Activated T-helper 2 cell treated with anti-CD3 and anti-CD28 coated beads, Interferon-gamma antibody, Interleukin-2, Interleukin-4, amounts not matched to agents 10 μg/mL and 5 μg/mL and 100 μg/mL, durations not matched to agents 14 hours and 24 hours and 36 hours (primary cell): ENCODE measurements around the gene SOX5. TPM values are rescaled to one million over a fixed set of nuclear protein-coding genes. Genes with fewer than 3 reads are reported as not detected.

Experiments used
- DNase-seq: peaks from one replicate; pipeline ENCODE4 v3.0.0; 2021; ENCODE audit warnings: low spot score
- H3K27ac Mint-ChIP-seq: one replicate; pipeline ENCODE4 v1.8.0; 2021; ENCODE audit warnings: mixed read lengths
- H3K27me3 Mint-ChIP-seq: one replicate; pipeline ENCODE4 v1.8.0; 2021; ENCODE audit warnings: low read depth, mixed read lengths
- H3K36me3 Mint-ChIP-seq: one replicate; pipeline ENCODE4 v1.8.0; 2021; ENCODE audit warnings: low read depth, mixed read lengths
- H3K4me1 Mint-ChIP-seq: one replicate; pipeline ENCODE4 v1.8.0; 2021; ENCODE audit warnings: low read depth, mixed read lengths
- H3K4me3 Mint-ChIP-seq: one replicate; pipeline ENCODE4 v1.8.0; 2021; ENCODE audit warnings: low read depth, mild to moderate bottlenecking, moderate library complexity, mixed read lengths
- H3K9me3 Mint-ChIP-seq: one replicate; pipeline ENCODE4 v1.8.0; 2021; ENCODE audit warnings: mixed read lengths
- intact Hi-C: fragments of 100-400 bp; cut with micrococcal nuclease; formaldehyde crosslinking; loops from one replicate; pipeline ENCODE4 v1.15.1; 2023
- total RNA-seq: library from RNA; stranded (reverse); gene quantifications from 2 replicates; pipeline ENCODE4 v1.2.3, GENCODE V29; 2022

Gene SOX5
- total RNA-seq, 1 donor from 2014 or later, result 0.34 TPM

GRCh38 chr12:23684121-23684520 lies 265.3 kb downstream of the SOX5 start:
- Mint-ChIP-seq H3K36me3 (no peaks in the 10 kb centered on the region), H3K27me3 (no peaks in the 10 kb centered on the region), H3K27ac (no peak overlapping the region), H3K4me3 (no peak overlapping the region), H3K4me1 (no peaks in the 10 kb centered on the region), H3K9me3 (no peaks in the 10 kb centered on the region)
- intact Hi-C loops, result no loop called here
- no peak for DNase-seq

GRCh38 chr12:23681237-23681636 lies 268.2 kb downstream of the SOX5 start:
- H3K27ac Mint-ChIP-seq, result no peak overlapping the region
- DNase-seq, result no peak
- intact Hi-C loops, result no loop called here
- H3K9me3 Mint-ChIP-seq, result no peaks in the 10 kb centered on the region
- no peaks in the 10 kb centered on the region for H3K27me3 Mint-ChIP-seq
- H3K4me1 Mint-ChIP-seq, result no peaks in the 10 kb centered on the region
- H3K4me3 Mint-ChIP-seq, result no peak overlapping the region
- H3K36me3 Mint-ChIP-seq, result no peaks in the 10 kb centered on the region

- no peak overlapping the region for H3K4me3 Mint-ChIP-seq
- no peak overlapping the region for H3K27ac Mint-ChIP-seq
- no peaks in the 10 kb centered on the region for H3K4me1 Mint-ChIP-seq
- H3K9me3 Mint-ChIP-seq, result no peaks in the 10 kb centered on the region
- no peaks in the 10 kb centered on the region for H3K27me3 Mint-ChIP-seq
- DNase-seq, result no peak
- intact Hi-C loops, result no loop called here
- no peaks in the 10 kb centered on the region for H3K36me3 Mint-ChIP-seq
These were observed 275.4 kb downstream of the SOX5 start for GRCh38 chr12:23674064-23674463.

GRCh38 chr12:23671881-23672280 lies 277.6 kb downstream of the SOX5 start:
- H3K4me3 Mint-ChIP-seq, result no peak overlapping the region
- no peaks in the 10 kb centered on the region for H3K9me3 Mint-ChIP-seq
- H3K27me3 Mint-ChIP-seq, result no peaks in the 10 kb centered on the region
- no peaks in the 10 kb centered on the region for H3K4me1 Mint-ChIP-seq
- intact Hi-C loops, result no loop called here
- no peaks in the 10 kb centered on the region for H3K36me3 Mint-ChIP-seq
- DNase-seq, result no peak
- no peak overlapping the region for H3K27ac Mint-ChIP-seq

GRCh38 chr12:23670684-23671083 lies 278.8 kb downstream of the SOX5 start:
- no peaks in the 10 kb centered on the region for H3K36me3 Mint-ChIP-seq
- no peaks in the 10 kb centered on the region for H3K27me3 Mint-ChIP-seq
- peaks cover 4% of the 10 kb centered on the region for H3K9me3 Mint-ChIP-seq
- H3K27ac Mint-ChIP-seq, result no peak overlapping the region
- H3K4me1 Mint-ChIP-seq, result no peaks in the 10 kb centered on the region
- intact Hi-C loops, result no loop called here
- no peak overlapping the region for H3K4me3 Mint-ChIP-seq
- DNase-seq, result no peak

GRCh38 chr12:23669691-23670090 lies 279.8 kb downstream of the SOX5 start:
- DNase-seq, result no peak
- Mint-ChIP-seq H3K4me1 (no peaks in the 10 kb centered on the region), H3K36me3 (no peaks in the 10 kb centered on the region), H3K4me3 (no peak overlapping the region), H3K27ac (no peak overlapping the region), H3K9me3 (peaks cover 4% of the 10 kb centered on the region), H3K27me3 (no peaks in the 10 kb centered on the region)
- intact Hi-C loops, result no loop called here

GRCh38 chr12:23666866-23667265 lies 282.6 kb downstream of the SOX5 start:
- intact Hi-C loops, result no loop called here
- no peak for DNase-seq
- no peaks in the 10 kb centered on the region for H3K4me1 Mint-ChIP-seq
- H3K27ac Mint-ChIP-seq, result no peak overlapping the region
- peaks cover 4% of the 10 kb centered on the region for H3K9me3 Mint-ChIP-seq
- no peaks in the 10 kb centered on the region for H3K36me3 Mint-ChIP-seq
- H3K27me3 Mint-ChIP-seq, result no peaks in the 10 kb centered on the region
- H3K4me3 Mint-ChIP-seq, result no peak overlapping the region

GRCh38 chr12:23662966-23663365 lies 286.5 kb downstream of the SOX5 start:
- H3K9me3 Mint-ChIP-seq, result peaks cover 4% of the 10 kb centered on the region
- no peaks in the 10 kb centered on the region for H3K36me3 Mint-ChIP-seq
- intact Hi-C loops, result no loop called here
- H3K4me1 Mint-ChIP-seq, result no peaks in the 10 kb centered on the region
- H3K27ac Mint-ChIP-seq, result no peak overlapping the region
- no peak overlapping the region for H3K4me3 Mint-ChIP-seq
- no peak for DNase-seq
- no peaks in the 10 kb centered on the region for H3K27me3 Mint-ChIP-seq

- Mint-ChIP-seq H3K36me3 (no peaks in the 10 kb centered on the region), H3K4me1 (no peaks in the 10 kb centered on the region), H3K4me3 (no peak overlapping the region), H3K9me3 (peaks cover 5% of the 10 kb centered on the region), H3K27me3 (no peaks in the 10 kb centered on the region), H3K27ac (no peak overlapping the region)
- intact Hi-C loops, result no loop called here
- DNase-seq, result no peak
These were observed 290.3 kb downstream of the SOX5 start for GRCh38 chr12:23659131-23659530.

GRCh38 chr12:23657598-23657997 lies 291.9 kb downstream of the SOX5 start:
- Mint-ChIP-seq H3K36me3 (no peaks in the 10 kb centered on the region), H3K27me3 (no peaks in the 10 kb centered on the region), H3K9me3 (peaks cover 10% of the 10 kb centered on the region), H3K27ac (no peak overlapping the region), H3K4me3 (no peak overlapping the region), H3K4me1 (no peaks in the 10 kb centered on the region)
- intact Hi-C loops, result no loop called here
- no peak for DNase-seq

GRCh38 chr12:23655884-23656283 lies 293.6 kb downstream of the SOX5 start:
- H3K27me3 Mint-ChIP-seq, result no peaks in the 10 kb centered on the region
- H3K27ac Mint-ChIP-seq, result no peak overlapping the region
- H3K4me1 Mint-ChIP-seq, result no peaks in the 10 kb centered on the region
- intact Hi-C loops, result no loop called here
- no peak for DNase-seq
- no peaks in the 10 kb centered on the region for H3K36me3 Mint-ChIP-seq
- peaks cover 19% of the 10 kb centered on the region for H3K9me3 Mint-ChIP-seq
- no peak overlapping the region for H3K4me3 Mint-ChIP-seq

- H3K9me3 Mint-ChIP-seq, result peaks cover 27% of the 10 kb centered on the region
- H3K4me3 Mint-ChIP-seq, result no peak overlapping the region
- H3K27ac Mint-ChIP-seq, result no peak overlapping the region
- intact Hi-C loops, result no loop called here
- H3K27me3 Mint-ChIP-seq, result no peaks in the 10 kb centered on the region
- no peaks in the 10 kb centered on the region for H3K4me1 Mint-ChIP-seq
- H3K36me3 Mint-ChIP-seq, result no peaks in the 10 kb centered on the region
- DNase-seq, result no peak
These were observed 294.4 kb downstream of the SOX5 start for GRCh38 chr12:23655112-23655511.

GRCh38 chr12:23648546-23648945 lies 300.9 kb downstream of the SOX5 start:
- Mint-ChIP-seq H3K36me3 (no peaks in the 10 kb centered on the region), H3K9me3 (peaks cover 34% of the 10 kb centered on the region), H3K4me3 (no peak overlapping the region), H3K27me3 (no peaks in the 10 kb centered on the region), H3K27ac (no peak overlapping the region), H3K4me1 (no peaks in the 10 kb centered on the region)
- no peak for DNase-seq
- intact Hi-C loops, result no loop called here

- Mint-ChIP-seq H3K9me3 (peaks cover 7% of the 10 kb centered on the region), H3K27ac (no peak overlapping the region), H3K4me3 (no peak overlapping the region), H3K36me3 (no peaks in the 10 kb centered on the region), H3K4me1 (no peaks in the 10 kb centered on the region), H3K27me3 (no peaks in the 10 kb centered on the region)
- DNase-seq, result no peak
- intact Hi-C loops, result no loop called here
These were observed 308.7 kb downstream of the SOX5 start for GRCh38 chr12:23640754-23641153.
